Tibial artery (tissue), 4 donors: Measurements from ENCODE around the gene SAMD4A.

Experiments
- DNase-seq, 2 donors: peaks; one replicate each; pipeline ENCODE4 v3.0.0-alpha.2; 2019
- H3K27ac ChIP-seq, 2 donors: fragments of 200-600 bp; sonication (generic) in 1 of 2; 1 replicate in 1 of 2; 2 replicates in 1 of 2; pipeline ENCODE4 v1.5.1; 2018 to 2019; ENCODE audit warnings: mild to moderate bottlenecking in 1 of 2
- H3K27me3 ChIP-seq, 2 donors: fragments of 200-600 bp; sonication (generic) in 1 of 2; one replicate each; pipeline versions ENCODE4 v1.5.1 to v1.6.0; 2016 to 2019
- H3K36me3 ChIP-seq, 3 donors: fragments of 200-600 bp; sonication (generic) in 2 of 3; one replicate each; pipeline ENCODE4 v1.5.1; 2016 to 2019; ENCODE audit warnings: mild to moderate bottlenecking in 2 of 3
- H3K4me1 ChIP-seq, 4 donors: fragments of 200-600 bp; sonication (generic) in 2 of 4; 1 replicate in 3 of 4; 2 replicates in 1 of 4; pipeline ENCODE4 v1.5.1; 2016 to 2019
- H3K4me3 ChIP-seq, 2 donors: fragments of 200-600 bp; sonication (generic) in 1 of 2; 1 replicate in 1 of 2; 2 replicates in 1 of 2; pipeline ENCODE4 v1.5.1; 2018 to 2019; ENCODE audit warnings: mild to moderate bottlenecking in 2 of 2
- H3K9me3 ChIP-seq, 3 donors: fragments of 200-600 bp; sonication (generic) in 1 of 3; one replicate each; pipeline ENCODE4 v1.5.1; 2016 to 2019
- CTCF ChIP-seq, 2 experiments: fragments of 200-600 bp in 1 of 2; fragments of 450-650 bp in 1 of 2; IDR thresholded peaks; one replicate each; pipeline ENCODE4 v1.5.1; 2017 to 2019; ENCODE audit warnings: antibody characterized with exemption in 2 of 2, mild to moderate bottlenecking in 1 of 2, moderate library complexity in 1 of 2
- intact Hi-C: fragments of 100-400 bp; cut with DNase I; formaldehyde crosslinking; loops from one replicate; pipeline ENCODE4 v1.15.0; 2023; ENCODE audit warnings: low total_unique reads

The SAMD4A gene

GRCh38 chr14:54548491-54548890, 18.4 kb upstream of the SAMD4A start:
- Histone ChIP-seq H3K27me3 (no peaks in the 10 kb centered on the region), H3K9me3 (no peaks in the 10 kb centered on the region), H3K4me3 (no peak overlapping the region), H3K27ac (no peak overlapping the region), H3K4me1 (no peaks in the 10 kb centered on the region), H3K36me3 (no peaks in the 10 kb centered on the region)
- TF ChIP-seq CTCF (IDR thresholded peaks at IDR 0.05) = no peak
- no peak for DNase-seq
- intact Hi-C loops = no loop called here

- DNase-seq = no peak
- no peak overlapping the region for H3K27ac ChIP-seq
- no peak for TF ChIP-seq CTCF (IDR thresholded peaks at IDR 0.05)
- intact Hi-C loops = no loop called here
- H3K4me3 ChIP-seq = no peak overlapping the region
- H3K36me3 ChIP-seq = no peaks in the 10 kb centered on the region
- H3K9me3 ChIP-seq = no peaks in the 10 kb centered on the region
- no peaks in the 10 kb centered on the region for H3K27me3 ChIP-seq
- H3K4me1 ChIP-seq = no peaks in the 10 kb centered on the region
Observed at GRCh38 chr14:54549862-54550261, 17.1 kb upstream of the SAMD4A start.

- Histone ChIP-seq H3K27ac (no peak overlapping the region), H3K27me3 (no peaks in the 10 kb centered on the region), H3K4me1 (no peaks in the 10 kb centered on the region), H3K4me3 (no peak overlapping the region), H3K9me3 (no peaks in the 10 kb centered on the region), H3K36me3 (no peaks in the 10 kb centered on the region)
- TF ChIP-seq CTCF (IDR thresholded peaks at IDR 0.05) = no peak
- DNase-seq = no peak
- intact Hi-C loops = no loop called here
Observed at GRCh38 chr14:54550514-54550913, 16.4 kb upstream of the SAMD4A start.

GRCh38 chr14:54554401-54554800, 12.5 kb upstream of the SAMD4A start:
- H3K27me3 ChIP-seq = peaks cover 0 to 5% of the 10 kb centered on the region in 2 donors
- DNase-seq = no peak
- TF ChIP-seq CTCF (IDR thresholded peaks at IDR 0.05) = no peak
- no peaks in the 10 kb centered on the region for H3K9me3 ChIP-seq
- H3K36me3 ChIP-seq = no peaks in the 10 kb centered on the region
- H3K4me3 ChIP-seq = no peak overlapping the region
- no peaks in the 10 kb centered on the region for H3K4me1 ChIP-seq
- intact Hi-C loops = no loop called here
- no peak overlapping the region for H3K27ac ChIP-seq

GRCh38 chr14:54555651-54556050, 11.3 kb upstream of the SAMD4A start:
- intact Hi-C loops = no loop called here
- no peaks in the 10 kb centered on the region for H3K36me3 ChIP-seq
- no peak overlapping the region for H3K4me3 ChIP-seq

More at GRCh38 chr14:54555651-54556050, 11.3 kb upstream of the SAMD4A start:
- Histone ChIP-seq H3K27ac (no peak overlapping the region), H3K9me3 (no peaks in the 10 kb centered on the region), H3K27me3 (peaks cover 0 to 5% of the 10 kb centered on the region in 2 donors), H3K4me1 (no peaks in the 10 kb centered on the region)
- TF ChIP-seq CTCF (IDR thresholded peaks at IDR 0.05) = no peak
- DNase-seq = no peak
